HG03108 (cell line): Measurements from ENCODE around the gene ARID1A.

Source experiments
- ATAC-seq: cut with Tn5 transposase; IDR thresholded peaks from one replicate; pipeline ENCODE4 v1.9.1; 2021; ENCODE audit warnings: moderate library complexity; ENCODE audit not compliant: unreplicated experiment

Gene ARID1A

DNA sequence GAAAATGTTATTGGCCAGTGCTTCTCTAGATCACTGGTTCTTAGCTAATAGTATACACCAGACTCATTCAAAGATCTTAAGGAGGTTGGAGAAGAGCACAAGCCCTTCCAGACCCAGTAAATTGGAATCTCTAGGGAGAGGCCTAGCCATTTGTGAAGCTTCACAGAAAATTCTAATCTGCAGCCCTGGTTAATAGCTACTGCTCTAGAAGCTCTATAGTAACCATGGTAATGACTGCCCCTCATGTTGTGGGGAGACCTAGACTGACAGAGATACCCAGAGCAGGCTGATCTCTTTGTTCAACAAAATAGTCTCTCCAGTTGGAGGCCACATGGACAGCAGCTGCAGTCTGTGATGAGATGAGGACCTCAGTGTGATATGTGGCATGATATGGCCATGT, 31.7 kb downstream of the ARID1A start:
- no peak for ATAC-seq

DNA sequence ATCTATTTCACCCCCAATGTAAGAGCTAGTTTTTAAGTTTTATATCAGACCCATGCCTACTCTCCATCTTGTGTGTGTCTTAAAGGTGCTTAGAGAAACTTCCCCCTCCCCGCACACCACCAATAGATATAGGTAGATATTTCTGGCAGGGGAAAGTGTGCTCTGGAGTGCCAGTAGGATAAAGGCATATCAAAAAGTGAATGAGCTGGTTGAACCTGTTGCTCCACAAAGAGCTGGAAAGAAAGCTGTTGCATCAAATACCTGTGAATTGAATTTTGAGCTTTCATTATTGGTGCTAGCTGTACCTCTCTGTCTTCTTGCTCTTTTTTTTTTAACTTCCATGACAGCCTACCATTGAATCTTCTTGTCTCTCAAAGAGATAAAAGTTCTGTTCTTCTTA, 32.8 kb downstream of the ARID1A start:
- no peak for ATAC-seq

DNA sequence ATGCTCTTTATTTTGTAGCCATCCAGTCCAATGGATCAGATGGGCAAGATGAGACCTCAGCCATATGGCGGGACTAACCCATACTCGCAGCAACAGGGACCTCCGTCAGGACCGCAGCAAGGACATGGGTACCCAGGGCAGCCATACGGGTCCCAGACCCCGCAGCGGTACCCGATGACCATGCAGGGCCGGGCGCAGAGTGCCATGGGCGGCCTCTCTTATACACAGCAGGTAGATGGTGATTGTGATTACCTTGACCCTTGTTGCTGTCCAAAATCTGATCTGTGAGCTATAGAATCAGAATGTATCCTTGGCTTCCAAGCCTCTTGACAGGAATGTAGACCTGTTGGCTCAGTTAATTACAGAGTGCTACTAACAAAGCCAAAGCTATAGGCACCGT, 33.8 kb downstream of the ARID1A start:
- ATAC-seq = no peak

DNA sequence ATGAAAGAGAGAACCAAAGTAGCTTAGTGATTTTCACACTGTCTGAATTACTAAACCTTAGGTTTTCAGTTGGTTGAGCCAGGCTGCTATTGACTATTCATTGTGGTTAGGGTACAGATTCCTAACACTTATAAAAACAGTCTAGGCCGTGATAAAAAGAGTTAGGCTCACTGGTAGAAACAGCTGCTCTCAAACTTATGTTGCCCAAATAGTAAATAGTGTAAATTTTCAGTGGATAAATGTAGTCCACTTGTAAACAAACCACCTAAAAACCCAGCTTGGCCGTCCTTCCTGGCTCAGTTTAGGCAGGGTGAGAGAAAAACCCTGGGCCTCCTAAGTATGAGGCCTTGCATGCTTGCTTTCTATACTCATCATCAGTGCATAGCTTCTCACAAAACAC, 34.9 kb downstream of the ARID1A start:
- no peak for ATAC-seq

DNA sequence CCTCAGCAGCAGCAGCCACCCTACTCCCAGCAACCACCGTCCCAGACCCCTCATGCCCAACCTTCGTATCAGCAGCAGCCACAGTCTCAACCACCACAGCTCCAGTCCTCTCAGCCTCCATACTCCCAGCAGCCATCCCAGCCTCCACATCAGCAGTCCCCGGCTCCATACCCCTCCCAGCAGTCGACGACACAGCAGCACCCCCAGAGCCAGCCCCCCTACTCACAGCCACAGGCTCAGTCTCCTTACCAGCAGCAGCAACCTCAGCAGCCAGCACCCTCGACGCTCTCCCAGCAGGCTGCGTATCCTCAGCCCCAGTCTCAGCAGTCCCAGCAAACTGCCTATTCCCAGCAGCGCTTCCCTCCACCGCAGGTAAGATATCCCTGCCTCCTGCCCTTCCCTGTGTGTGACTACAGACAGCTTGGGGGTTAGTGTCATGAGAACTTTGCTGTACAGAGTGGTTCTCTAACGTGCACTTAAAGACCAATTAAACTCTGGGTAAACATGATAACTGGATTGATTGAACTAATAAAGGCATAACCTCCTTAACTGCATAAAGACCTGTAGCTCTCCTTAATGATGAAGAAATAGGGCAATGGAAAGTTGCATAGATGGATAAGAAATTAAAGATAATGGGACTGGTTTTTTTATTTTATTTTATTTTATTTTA, 35.6 kb downstream of the ARID1A start:
- ATAC-seq = no peak

DNA sequence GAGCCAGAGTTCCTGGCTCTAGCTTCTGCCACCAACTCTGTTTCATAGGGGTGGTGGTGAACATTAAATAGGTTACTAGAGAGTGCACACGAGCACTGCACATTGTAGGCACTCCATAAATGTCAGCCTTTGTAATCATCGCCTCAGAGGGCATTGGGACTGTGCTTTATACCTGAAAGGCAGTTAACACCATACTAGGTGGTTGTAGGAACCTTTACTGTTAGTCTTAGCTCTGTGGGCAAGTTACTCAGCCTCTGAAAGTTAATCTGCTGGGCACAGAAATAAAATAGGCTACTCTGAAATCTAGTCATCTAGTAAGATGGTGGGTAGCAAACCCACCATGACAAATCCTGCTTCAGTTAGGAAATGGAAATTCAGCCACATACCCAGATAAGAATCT, 37.6 kb downstream of the ARID1A start:
- ATAC-seq = no peak

DNA sequence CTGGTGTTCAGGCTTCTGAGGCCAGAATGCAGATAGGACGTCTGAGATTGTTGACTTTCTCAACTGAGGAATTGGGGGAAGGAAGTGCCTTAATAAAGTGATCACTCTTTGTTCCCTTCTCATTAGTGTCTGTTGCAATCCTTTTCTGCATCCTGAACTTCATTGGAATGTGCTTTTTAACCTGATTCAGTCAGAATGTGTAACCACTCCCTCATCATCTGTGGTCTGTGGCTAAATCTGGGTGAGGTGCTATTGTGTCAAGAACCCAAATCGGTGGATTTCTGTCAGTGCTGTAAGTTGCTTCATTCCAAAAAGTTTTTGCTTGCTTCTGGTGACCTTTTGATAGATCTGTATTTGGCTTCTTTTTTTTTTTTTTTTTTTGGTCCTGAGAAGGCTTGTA, 38.2 kb downstream of the ARID1A start:
- ATAC-seq = no peak

DNA sequence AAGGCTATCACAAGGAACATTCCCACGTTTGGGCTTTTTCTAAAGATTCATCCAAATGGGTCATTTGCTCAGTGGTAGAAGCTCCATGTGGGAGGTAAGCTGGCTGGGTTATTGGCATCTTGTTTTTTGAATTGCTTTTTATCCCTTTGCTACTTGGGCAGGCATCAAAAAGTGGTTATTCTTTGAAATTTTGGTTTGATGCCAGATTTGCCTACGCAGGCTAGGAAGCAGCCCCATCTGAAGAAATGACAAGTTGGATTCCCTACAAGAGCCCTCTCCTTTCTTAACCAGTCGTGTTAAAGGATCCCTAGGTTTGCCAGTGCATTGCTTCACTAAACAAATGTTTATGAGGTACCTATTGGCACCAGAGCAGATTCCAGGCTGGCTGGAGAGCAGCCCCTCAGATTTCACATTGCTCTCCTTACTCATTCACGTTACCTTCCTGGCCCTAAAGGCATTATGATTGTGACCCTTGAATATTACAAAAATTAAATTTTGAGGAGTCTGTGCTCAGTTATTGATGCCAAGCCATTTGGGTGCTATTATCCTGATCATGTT, 38.8 kb downstream of the ARID1A start:
- no peak for ATAC-seq

DNA sequence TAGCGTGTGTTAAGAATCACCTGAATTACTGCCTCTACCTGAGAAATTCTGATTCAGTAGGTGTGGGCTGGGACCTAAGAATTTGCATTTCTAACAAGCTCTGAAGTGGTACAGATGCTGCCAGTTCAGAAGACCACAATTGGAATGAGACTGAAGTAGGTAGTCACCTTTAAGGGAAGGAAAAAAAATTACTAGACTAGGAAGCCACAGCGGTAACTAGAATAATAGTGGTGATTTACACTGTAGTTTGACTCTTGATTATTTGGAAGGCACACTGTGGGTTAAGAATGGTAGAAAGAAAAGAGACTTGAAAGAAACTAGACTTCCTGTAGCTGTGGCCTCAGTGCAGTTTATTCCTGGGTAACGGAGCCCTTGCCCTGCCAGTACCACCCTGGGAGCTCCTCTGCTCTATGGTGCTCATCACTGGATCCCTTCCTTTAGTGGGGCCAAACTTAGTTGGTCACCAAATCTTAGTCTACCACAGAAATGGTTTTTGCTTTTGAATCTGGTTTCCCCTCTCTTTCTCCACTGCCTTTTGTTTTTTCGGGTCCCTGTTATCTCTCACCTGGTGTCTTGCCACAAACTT, 43.6 kb downstream of the ARID1A start:
- no peak for ATAC-seq

DNA sequence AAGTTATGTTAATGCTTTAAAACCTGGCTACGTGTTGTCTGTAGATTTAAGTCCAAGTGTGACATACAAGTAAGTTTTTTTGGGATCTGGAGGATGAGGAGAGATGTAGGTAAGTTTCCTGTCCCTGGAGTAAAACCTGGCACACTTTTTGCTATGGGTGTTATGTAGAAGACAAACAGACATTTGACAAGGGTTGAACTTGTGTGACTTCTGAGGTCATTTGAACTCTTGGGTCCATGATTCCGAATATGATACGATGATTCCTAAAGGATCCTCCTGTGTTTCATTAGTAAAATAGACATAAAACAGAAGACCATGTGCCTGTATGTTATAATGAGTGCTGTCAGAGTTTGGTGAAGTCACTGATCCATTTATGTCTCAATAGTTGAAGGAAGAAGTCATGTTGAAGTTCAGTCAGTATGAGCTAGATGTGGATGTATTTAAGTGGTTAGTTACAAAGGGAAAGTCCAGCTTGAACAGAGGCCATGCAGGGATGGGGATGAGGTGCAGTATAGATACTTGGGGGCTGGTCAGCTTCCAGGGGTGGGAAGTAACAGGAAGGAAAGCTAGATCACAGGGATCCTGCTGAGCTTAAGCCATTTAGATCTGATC, 44.3 kb downstream of the ARID1A start:
- no peak for ATAC-seq

DNA sequence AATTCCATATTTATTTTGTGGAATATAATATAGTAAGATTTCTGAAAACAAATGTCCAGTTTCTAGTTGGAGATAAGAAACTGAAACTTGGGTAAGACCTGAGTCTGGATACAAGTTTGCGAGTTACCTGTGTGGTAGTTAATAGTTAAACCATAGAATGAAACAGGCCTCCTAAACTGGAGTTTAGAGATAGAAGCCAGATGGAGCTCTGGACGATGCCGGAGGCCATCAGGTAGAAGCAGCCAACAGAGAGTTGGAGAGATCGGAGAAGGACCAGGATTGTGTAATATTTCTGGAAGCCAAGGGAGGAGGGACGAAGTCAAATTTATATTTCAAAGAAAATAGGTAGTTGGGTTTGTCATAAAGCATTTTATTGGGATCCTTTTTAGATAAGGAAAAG, 45.1 kb downstream of the ARID1A start:
- ATAC-seq = no peak

DNA sequence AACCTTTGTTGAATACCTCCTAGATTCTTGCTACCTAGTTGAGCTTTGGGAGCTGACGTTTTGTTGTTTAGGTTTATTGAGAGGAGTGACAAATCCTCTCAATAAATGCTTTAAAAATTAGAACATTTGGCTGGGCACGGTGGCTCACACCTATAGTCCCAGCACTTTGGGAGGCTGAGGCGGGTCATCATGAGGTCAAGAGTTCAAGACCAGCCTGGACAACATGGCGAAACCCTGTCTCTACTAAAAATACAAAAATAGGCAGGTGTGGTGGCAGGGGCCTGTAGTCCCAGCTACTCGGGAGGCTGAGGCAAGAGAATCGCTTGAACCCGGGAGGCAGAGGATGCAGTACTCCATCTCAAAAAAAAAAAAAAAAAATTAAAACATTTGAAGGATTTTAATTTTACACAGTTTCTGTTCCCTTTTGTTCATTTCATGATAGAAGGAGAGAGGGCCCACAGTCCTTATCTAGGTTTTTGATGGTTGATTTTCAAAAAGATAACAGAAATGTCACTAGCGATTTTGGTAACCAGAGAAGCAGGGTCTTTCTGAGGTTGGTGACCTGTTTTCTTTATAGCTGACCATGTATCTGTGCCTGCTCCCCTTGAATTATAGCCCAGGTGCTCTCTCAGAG, 47.7 kb downstream of the ARID1A start:
- no peak for ATAC-seq

DNA sequence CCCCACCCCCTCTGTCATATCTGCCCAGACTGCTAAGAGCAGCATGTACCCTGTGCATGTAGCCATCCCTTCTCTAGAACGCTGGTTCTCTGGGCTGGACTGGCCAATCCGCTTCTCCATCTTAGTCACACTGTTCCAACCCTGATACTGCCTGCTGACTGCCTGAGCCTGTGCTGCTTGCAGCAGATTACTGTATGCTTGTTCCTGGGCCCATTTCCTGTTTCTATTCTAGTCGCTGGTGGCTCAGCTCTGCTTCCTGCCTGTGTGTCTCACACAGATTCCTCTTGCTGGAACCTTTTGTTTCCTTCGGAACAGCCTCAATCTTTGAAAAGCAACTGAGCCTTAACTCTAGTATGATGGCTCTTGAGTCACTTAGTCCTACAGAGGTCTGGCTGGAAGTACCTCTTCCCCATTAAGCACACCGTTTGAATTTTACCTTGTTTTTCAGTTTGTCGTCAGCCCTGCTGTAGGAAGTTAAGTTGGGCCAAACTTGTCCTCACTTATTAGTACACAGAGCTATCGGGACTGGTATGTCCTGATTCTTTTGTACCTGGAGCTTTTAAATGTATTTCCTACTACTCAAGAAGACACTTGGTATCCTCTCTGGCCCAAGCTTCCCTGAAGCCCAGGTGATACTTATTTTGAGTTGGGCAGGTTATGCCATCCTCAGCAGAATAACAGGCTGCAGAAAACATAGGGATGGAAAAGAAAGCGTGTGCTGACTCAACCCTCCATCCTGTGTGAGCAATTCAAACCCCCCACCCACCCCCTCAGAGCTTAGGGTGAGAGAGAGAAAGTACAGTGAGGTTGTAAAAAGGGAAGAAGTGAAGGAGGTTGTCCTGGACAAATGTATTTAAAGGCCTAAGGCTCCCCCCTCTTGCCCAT, 48.5 kb downstream of the ARID1A start:
- ATAC-seq = peak; percentile 98

DNA sequence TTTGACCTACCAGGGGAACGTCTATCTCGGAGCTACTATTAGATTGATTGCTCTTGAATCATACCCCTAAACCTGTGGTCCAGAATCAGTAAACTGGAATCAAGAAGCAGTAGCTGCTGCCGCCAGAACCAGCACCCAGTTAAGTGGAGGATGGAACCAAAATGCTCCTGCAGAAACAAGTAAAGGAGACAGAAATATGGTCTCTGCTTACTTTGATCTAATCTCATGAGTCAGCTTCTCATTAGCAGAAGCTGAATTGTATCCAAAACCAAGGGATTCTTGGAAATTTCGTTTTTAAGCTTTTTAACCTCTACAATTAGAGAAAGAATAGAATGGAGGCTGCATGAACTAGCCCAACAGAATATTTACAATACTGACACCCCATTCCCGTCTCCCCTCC, 49.4 kb downstream of the ARID1A start:
- no peak for ATAC-seq

DNA sequence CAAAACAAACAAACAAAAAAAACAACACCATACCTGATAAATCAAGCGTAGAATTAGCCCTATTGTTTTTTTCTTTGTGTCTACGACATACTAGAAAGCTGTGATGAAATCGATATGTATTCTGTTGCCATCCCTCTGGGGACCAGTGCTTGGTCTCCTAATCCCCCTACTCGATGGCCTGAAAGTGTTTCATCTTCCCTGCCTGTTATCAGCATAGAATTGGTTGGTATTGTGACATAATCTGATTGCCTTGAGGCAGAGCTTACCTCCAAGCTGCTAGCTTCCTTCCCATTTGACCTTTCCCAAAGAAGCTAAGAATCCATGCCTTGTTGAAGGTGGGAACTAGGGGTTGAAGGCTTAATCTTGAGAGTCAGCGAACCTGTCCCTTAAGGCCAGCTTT, 51.2 kb downstream of the ARID1A start:
- no peak for ATAC-seq

DNA sequence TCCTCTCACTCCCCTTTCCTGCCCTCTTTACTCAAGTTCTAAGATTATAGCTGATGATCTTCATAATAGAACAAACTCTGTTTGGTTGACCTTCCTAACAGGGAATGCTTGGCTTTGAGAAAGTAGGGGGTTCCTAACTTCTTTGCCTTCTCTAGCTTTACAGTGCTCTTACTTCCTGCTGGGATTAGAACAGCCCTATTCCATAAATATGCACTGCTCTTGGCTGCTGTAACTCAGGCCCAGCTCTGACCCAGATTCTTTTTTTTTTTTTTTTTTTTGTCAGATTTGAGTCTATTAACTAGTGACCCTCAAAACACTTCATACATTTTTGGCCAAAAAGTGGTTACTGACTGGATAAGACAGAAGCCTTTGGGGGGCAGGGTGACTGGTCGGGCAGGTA, 52.5 kb downstream of the ARID1A start:
- ATAC-seq = no peak

DNA sequence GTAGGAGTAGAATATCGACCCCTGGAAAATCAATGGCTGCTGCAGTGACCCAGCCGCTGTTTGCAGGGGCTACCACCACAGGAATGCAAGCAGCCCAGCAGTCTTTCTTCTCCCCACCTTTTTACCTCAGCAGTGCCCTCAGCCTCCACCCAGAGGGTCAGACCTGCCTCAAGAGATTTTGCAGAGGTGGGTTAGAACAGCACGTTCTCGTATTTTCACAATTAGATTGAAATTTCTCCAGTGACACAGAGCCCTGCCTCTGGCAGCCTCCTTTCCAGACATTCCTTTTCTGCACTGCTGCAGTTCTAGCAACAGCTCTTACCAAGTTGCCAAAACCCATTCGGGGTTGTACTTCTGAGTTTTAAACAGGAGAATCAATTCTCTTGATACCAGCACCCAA, 53.6 kb downstream of the ARID1A start:
- ATAC-seq = no peak

DNA sequence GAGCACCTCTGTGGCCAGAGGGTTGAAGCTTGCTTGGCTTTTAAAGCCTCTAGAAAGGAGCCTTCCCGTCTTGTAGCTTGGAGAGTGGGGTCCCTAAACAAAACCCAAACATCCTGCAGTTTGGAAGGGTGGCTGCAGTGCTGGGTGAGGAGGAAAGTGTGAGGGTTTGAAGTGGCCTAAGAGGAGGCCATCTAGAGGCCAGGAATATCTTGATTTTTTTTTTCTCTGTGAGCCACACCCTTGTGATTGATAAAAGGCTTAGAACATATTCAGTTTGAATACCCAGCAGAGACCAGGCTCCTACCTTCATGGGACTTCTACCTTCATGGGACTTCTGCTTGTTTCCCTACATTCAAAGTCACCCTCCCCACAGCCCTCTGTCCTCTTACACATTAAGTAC, 54.6 kb downstream of the ARID1A start:
- ATAC-seq = no peak

DNA sequence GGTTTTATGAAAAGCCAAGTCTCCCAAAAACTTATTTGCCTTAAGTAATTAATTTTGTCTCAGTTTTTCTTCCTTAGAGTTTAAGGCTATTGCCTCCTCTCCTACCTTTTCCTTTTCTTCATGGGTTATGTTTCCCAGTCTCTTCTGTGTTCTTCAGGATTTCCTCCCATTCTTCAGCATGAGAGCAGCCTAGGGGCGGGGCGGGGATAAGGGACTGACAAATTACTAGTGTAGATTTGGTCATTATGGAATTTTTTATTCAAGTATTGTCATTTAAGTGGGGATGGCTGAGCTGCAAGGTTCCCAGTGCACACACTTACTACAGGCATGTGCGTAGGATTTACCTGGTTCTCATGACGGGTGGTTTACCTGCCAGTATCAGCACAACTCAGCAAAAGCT, 56.7 kb downstream of the ARID1A start:
- no peak for ATAC-seq

DNA sequence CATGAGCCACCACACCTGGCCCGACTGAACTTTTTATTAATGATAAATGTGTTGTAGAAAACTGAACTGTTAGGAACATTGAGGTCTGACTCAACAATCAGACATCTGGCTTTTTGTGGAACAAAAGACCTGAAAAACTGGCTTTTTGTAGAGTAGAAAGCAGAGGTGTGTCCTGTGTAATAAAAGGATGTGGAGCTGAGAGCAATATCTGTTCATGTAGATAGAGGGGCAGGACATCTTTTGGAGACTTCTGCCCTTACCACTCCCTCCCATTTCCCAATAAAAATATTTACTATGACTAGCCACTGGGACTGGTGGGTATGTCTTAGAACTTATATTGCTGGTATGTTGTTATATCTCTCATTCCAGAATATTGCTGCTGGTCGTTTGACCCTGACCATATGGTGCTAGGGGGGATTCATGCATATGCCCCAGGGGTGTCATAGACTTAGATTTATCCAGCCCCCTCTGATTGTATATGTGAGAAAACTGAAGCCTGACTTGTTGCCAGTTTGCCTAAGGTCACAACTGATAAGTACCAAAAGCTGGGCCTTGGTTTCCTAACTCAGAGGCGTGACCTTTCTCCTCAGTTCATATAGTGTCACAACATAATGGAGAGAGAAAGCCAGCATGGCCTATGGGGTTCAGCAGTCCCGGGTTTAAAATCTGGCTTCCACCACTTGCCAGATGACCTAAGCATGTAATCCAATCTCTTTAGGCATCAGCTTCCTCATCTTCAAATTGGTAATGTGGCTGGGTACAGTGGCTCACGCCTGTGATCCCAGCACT, 58.5 kb downstream of the ARID1A start:
- no peak for ATAC-seq
